GM18511 (cell line): ENCODE results near the gene FBXO7.

Experiments used
- ATAC-seq: cut with Tn5 transposase; IDR thresholded peaks from one replicate; pipeline ENCODE4 v1.9.1; 2021; ENCODE audit warnings: mild to moderate bottlenecking, moderate library complexity; ENCODE audit not compliant: unreplicated experiment

Gene FBXO7

GRCh38 chr22:32489377-32489776 lies 14.8 kb downstream of the FBXO7 start:
- no peak for ATAC-seq

DNA sequence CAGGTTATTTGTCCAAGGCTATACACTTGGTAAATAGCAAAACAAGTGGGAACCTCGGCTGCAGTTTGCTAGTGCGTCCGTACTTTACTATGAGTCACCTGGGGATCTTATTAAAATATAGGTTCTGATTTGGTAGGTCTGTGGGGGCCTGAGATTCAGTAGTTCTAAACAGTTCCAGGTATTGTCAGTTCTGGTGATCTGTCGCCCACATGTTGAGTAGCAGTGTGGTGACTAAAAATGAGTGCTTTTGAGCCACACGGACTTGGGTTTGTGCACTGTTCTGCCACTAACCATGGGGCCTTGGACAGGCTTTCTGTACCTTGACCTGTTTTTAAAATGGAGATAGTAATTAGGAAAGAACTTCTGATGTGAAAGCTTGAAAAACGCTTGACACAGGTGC lies 15.7 kb downstream of the FBXO7 start:
- ATAC-seq: no peak

GRCh38 chr22:32492111-32492510 lies 17.5 kb downstream of the FBXO7 start:
- no peak for ATAC-seq

DNA sequence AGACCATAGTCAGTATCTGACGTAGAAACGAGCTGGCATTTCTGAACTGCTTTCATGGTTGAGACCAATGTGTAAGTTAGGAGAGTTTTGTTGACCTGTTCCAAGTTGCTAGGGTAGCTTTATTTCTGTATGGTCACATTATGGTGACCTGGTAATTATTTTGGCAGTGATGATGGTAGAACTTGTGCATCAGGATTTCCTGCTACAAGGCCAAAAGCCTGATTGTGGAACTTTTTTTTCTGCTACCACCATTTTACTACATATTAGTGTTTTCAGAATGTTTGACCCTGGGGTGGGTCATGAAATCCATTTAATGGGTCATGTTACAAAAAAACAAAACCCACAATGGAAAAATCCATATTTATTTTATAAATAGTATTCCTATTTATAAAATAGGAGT lies 18.9 kb downstream of the FBXO7 start:
- no peak for ATAC-seq

- ATAC-seq: no peak
Measured at GRCh38 chr22:32494971-32495370, 20.4 kb downstream of the FBXO7 start.

DNA sequence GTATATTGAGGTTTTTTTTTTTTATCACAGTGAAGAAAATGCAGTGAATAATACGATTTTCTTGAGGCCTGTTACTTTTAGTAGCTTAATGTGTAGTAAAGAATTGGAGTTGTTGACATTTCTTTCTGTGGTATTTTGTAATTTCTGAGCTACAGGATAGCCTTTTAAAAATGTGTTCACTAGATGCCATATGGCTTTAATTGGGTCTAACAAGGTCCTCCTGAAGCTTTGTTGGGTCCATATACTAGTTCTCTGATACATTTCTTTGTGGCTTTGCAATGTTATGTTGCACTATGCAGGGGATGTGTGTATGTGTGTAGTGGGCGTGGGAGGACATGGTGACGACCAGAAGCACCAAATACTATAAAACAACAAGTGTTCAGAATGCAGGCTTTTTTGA lies 25.1 kb downstream of the FBXO7 start:
- no peak for ATAC-seq

GRCh38 chr22:32501836-32502752 lies 27.5 kb downstream of the FBXO7 start:
- ATAC-seq: no peak

DNA sequence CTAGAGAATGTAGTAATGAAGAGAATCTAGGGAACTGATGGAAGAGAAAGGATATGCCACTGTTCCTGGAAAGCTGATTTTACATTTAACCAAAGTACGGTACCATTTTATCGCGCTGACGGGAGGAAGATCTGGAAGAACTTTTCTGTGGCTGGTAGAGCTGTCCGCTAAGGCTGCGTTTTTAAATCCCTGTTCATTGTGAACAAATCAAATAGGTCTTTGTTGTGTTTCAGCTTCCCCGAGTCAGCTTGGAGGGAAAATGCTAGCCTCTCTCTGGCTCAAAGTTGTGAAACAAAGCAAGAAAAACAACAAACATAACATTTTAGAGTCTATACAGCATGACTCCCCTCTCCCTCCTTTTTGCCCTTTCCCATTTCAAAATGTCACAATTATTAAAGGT lies 34.4 kb downstream of the FBXO7 start:
- ATAC-seq: no peak

DNA sequence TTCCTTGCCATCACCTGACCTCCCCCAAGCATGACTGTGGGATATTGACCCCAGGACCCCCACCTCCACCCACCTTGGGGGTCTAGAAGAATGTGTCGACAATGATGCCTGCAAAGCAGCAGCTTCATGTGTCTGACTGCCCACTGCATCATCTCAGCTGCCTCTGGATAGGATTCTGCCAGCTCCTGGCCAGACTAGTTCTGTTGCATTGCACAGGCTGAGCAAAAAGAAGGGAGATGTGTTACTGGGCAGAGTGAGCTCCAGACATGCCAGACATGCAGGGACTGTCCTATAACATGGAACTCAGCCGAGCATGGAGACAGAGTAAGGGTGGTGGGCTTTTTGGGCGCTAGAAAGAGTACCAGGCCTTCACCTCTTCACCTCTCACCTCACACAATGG lies 36.7 kb downstream of the FBXO7 start:
- ATAC-seq: no peak

DNA sequence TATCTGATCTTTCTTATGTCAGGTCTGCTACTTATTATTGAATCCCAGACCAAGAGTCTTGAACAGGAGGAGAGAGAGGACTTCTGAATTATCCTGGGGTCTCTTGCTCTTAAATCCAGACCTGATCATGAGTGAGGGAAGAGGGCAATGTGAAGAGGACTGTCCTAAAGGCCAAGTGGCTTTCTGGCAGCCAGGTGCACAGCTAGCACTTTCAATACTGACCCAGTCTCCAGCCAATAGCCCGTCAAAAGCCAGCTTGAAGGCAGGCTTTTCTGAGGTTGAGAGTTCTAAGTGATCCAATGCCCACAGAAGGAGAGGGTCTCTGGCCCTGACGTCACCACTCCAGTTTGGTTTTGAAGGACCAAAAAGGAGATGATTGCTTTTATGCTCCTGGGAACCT lies 37.2 kb downstream of the FBXO7 start:
- ATAC-seq: no peak

DNA sequence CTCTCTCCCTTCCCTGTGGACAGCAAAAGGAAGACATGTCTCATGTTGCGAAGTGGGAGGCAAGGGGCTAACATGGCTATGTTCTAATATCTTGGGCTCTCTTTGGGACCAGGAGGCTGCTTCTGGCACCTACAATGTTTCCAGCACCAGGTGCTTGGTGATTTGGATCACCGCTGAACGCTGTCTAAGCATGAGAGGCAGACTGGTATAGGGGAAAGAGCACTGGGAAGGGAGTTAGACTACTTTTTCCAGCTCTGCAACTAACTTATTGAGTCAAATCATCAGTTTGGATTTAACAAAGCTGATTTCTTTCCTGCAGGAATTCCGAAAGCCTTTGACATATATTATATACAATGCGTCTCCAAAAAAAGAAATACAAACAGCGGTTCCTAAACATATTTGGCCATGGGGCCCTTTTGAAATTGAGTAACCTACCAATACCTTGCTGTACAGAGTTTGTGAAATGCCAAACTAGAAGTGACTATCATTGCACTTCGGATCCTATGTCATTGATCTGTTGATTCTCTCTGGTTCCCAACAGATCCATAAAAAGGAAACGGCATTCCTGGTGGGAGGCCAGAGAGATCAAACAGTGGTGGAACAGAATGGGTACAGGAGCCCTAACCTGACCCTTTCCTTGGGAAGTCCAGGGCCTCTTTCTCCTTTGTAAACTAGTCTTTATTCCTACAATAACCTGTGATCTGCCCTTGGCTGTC lies 37.8 kb downstream of the FBXO7 start:
- ATAC-seq: no peak

DNA sequence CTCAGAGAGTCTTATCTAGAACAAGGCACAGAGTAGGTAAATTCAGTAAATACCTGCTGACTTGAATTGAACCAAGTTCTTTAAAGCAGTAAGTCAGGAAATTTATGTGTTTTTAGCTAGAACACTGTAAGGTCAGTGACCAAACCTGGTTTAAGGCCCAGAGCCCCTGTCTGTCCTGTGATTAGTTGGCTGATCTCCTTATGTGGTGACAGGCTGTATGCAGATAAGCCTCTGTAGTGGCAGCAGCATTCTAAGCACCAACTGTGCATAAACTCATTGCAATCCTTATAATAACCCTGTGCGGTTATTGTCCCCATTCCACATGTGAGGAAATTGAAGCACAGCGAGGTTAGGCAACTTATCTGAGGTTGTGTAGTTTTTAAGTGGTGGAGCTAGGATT lies 40.5 kb downstream of the FBXO7 start:
- ATAC-seq: no peak

DNA sequence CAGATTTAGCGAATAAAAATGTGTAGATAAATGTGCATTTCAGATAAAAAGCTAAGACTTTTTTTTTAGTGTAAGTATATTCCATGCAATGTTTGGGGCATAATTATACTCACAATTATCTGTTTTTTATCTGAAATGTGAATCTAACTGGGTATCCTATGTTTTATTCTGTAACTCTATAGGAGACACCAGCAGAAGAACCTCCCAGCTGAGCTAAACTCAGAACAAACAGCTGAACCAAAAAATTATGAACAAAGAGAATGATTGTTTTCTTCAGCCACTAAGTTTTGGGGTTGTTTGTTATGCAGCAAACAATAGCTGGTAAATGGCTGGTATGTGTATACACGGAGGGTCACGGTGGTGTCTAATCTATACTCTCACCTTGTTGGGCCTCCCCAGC lies 42.9 kb downstream of the FBXO7 start:
- no peak for ATAC-seq

DNA sequence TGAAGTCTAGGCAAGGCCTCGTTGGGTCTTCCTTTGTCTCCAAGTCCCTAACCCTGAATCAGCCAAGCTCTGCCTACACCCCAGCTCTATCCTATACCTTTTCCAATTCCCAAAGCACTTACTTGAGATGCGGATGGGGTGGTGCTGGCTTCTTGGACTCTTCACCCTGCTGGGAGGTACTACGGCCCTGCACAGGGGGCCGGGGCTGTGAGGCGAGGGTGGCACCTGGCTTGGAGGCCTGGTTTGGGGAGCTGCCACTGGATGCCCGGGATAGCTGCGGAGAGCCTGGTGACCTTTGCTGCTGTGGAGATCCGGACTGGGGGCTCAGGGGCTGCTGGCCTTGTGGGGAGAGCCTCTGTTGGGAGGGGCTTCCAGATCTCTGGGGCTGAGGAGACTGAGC lies 43.3 kb downstream of the FBXO7 start:
- no peak for ATAC-seq

DNA sequence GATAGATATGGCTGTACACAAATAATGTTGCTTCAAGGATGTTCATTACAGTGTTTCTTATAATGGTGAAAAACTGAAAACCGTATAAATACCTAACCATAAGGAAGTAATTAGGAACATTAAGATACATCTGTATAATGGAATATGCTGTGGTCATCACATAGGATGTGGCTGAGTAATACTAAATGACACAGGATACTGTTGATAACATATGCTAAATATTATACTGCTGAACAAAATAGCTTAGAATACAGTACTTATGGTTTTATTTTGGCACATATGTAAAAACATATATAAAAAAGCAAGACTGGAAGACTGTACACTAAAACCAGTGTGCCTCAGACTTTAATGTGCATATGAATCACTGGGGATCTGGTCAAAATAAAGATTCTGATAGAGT lies 43.8 kb downstream of the FBXO7 start:
- no peak for ATAC-seq

DNA sequence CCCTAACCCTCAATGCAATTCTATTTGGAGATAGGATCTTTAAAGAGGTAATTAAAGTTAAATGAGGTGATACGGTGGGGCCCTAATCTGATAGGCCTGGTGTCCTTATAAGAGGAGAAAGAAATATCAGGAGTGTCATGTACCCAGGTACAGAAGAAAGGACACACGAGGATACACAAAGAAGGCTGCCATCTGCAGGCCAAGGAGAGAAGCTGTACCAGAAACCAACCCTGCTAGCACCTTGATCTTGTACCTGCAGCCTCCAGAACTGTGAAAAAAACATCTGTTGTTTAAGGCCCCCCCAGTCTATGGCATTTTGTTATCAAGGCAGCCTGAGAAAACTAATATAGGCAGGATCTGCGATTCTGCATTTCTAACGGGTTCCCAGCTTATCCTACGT lies 44.2 kb downstream of the FBXO7 start:
- ATAC-seq: no peak

DNA sequence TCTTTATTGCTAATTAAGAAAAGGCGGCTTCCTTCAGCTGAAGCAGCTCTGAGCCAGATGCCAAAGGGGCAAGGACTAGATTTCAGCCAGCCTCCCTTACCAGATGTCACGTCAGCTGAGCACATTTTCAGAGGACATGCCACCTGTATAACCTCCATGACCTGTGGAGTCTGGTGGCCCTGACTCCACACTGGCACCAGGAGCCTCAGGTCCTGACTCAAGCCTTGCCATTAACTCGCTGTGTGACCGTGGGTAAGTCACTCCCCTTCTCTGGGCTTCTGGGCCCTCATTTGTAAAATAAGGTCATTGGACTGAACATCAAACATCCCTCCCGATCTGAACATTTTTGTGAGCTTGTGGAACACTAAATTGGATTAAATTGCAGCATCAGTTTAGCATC lies 46.0 kb downstream of the FBXO7 start:
- no peak for ATAC-seq

- ATAC-seq: no peak
Measured at GRCh38 chr22:32522237-32522636, 47.6 kb downstream of the FBXO7 start.

GRCh38 chr22:32527756-32528155 lies 53.1 kb downstream of the FBXO7 start:
- no peak for ATAC-seq

- ATAC-seq: no peak
Measured at GRCh38 chr22:32528316-32528715, 53.7 kb downstream of the FBXO7 start.

DNA sequence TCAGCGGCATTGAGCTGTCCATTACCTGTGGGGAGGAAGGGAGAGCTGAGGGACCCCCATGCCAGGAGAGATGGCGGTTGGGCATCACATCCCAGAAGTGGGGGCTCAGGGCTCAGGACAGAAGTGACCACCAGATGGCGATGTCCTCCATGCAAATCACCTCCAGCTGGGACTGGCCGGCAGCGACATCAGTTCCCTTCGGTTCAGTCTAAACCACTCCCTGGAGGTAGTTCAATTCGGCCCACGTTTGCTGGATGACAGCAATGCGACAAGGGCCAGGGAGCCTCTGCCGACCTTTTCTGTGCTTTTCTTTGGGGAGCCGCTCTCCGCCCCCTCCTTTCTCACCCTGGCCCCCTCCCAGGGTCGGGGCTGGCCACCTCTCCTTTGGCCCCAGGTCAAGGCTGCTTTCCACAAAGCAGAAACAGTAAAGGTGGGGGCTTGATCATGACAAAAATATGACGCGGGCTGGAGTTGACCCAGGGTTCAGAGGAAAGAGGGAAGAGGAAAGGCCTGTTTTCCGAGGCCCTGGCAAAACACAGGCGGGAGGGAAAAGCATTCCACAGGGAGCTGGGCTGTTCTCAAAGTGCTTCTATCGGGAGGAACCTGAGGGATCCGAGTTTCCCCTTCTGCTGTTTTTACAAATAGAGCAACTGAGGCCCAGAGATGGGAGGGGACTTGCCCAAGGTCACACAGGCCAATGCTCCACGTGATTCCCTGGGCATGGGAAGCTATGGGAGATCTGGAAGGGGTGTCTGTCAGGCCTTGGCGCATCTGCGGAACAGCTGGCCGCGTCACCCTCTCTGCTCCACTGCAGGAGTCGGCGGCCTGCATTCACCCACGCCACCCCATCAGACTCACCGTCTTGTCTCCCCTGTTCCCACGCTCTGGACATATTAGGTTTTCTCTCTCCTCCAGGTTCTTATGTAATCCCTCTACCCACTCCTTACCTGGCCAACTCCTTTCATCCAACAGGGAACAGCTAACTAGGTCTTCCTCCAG lies 54.7 kb downstream of the FBXO7 start:
- ATAC-seq: no peak
